CD4-positive, alpha-beta T cell treated with Interleukin-4 for 1 hour (primary cell): ENCODE results near the gene CEP112.

Source experiments
- DNase-seq, 2 donors: peaks; one replicate each; pipeline ENCODE4 v3.0.0-alpha.2; 2020 to 2022

Gene CEP112

DNA sequence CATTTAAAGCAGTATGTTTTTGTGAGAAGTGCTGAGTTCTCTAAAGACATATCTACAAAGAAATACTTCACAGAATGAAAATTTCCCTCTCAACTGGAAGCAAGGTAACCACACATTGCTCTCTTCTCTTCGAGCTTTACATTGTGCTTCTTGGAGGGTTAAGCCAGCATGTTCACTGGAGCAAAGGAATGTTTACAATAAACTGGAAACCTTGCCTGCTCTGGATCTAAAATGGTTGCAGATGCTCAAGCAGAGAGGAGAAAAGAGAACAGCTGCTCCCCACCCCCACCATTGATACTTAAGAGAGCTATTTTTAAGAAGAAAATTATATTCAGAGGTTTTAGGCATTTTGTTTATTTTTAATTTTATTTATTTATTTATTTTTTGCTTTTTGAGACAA lies 213.1 kb downstream of the CEP112 start:
- no peak for DNase-seq

DNA sequence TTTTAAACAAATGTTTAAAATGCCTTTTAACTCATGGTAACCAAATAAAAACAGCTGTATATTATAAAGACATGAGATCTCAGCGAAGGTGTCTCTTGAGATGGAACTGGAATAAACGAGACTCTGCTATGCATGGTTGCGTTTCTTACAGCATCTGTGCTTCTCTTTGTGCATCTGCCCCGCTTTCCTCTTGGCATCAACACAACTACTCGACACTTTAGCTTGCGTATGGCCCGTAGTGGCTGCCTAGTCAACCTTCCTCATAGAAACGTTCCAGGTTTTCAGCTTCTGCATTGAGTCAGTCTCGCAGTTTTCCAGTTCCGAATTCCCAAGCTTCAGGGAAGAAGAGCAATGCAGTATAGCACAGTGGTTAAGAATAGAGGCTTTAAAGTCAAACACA lies 214.9 kb downstream of the CEP112 start:
- no peak for DNase-seq

DNA sequence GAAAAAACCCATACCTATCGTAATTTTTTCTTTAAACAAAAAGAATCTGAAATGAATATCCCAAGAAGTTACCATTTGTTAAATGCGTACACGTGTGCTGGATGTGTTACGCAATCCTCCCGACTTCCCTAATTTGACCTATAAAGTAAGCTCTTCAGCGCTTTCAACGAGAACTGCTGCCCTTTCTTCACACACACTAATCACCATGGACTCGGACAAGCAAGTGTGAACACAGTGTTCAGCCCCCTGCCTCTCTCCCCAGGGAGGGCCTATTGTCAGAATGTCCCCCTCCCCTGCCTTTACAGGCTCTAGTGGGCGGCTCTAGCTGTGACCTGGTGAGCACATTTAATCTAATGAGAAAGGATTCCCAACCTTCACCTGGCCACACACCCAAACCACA lies 216.1 kb downstream of the CEP112 start:
- DNase-seq, result no peak

DNA sequence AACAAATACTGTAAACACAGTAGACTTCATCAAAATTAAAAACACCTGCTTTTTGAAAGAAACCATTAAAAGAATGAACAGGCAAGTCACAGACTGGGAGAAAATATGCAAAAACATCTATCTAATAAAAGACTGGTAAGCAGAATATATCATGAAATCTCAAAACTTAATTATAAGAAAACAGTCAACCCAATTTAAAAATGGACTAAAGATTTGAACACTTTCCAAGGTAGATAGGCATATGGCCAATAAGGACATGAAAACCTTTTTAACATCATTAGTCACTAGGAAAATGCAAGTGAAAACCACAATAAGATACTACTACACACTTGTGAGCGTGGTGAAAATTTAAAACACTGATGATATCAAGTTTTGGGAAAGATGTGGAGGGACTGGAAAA lies 218.7 kb downstream of the CEP112 start:
- DNase-seq, result no peak

- DNase-seq, result no peak
Observed at GRCh38 chr17:65967372-65967771, 224.6 kb downstream of the CEP112 start.

- no peak for DNase-seq
Observed at GRCh38 chr17:65966072-65966695, 225.7 kb downstream of the CEP112 start.

DNA sequence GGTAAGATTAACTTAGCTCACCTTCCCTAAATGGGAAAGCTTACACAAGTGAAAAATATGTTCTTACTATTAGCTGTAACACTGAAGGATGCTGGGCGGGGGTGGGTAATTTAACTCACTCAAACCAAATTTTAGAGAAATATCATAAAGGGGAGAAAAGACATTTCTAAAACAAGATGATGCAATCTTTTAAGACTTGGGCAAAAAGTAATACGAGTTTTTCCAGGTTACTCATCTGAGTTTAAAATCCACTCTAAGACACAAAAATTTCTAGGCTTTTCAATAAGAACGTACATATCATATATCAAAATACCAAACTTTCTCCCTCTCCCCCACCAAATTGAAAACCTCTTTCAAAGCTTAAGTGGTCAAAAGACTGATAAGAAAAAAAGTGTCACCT lies 228.8 kb downstream of the CEP112 start:
- no peak for DNase-seq

- no peak for DNase-seq
Observed at GRCh38 chr17:65959630-65960029, 232.3 kb downstream of the CEP112 start.

GRCh38 chr17:65956814-65957213 lies 235.1 kb downstream of the CEP112 start:
- no peak for DNase-seq

DNA sequence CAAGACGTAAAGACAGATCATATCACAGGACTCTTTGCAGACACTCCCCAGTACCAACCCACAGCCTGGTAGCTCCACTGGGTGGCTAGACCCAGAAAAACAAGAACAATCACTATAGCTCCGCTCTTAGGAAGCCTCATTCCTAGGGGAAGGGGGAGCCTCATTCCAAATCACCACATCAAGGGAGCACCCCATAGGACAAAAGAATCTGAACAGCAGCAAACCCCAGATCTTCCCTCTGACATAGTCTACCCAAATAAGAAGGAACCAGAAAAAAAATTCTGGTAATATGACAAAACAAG lies 237.8 kb downstream of the CEP112 start:
- DNase-seq, result no peak

DNA sequence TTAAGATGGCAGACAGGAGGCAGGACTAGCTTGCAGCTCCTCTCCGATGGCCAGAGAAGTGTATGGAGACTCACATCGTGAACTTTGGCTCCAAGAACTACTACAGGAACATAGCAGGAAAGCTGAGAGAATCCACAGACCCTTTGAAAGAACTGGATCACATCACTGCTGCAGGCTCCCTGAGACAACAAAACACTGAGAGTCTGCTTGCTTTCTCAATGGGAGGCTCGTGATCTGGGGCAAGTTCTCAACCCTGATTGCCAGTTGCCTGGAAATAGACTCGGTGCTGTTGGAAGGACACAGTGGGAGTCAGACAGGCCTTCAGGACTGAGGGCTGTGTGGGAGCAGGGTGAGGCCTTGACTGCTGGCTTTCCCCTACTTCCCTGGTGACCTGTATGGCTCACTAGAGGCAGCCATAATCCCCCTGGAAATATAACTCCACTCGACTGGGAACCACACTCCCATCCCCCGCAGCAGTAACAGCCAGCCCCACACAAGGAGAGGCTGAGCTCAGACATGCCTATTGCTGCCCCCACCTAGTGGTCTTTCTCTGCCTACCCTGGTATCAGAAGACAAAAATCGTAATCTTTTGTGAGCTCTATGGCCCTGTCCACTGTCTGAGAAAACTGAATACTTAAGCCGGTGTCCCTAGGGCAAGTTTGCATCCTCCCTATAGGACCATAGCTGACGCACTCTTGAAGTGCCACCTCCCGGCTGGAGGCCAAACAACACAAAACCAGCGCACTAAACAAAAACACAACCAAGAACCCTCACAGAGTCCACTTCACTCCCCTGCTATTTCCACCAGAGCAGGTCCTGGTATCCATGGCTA lies 238.4 kb downstream of the CEP112 start:
- no peak for DNase-seq

GRCh38 chr17:65952586-65952985 lies 239.3 kb downstream of the CEP112 start:
- no peak for DNase-seq

DNA sequence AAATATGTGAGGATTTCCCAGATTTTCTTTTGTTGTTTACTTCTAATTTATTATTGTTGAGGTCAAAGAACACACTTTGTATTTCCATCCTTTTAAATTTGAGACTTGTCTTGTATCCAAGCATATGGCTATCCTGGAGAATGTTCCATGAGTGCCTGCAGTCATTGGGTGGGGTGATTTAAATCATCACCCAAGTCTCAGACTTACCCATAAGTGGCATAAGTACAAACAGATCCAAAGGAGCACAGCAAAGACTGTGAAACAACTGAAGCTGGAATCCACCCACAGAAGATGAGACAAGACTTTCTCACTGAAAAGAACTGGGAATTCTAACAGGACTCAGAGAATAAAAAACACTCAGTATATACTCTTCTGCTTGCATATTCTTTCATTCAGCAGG lies 239.9 kb downstream of the CEP112 start:
- DNase-seq, result no peak

- DNase-seq, result no peak
Observed at GRCh38 chr17:65947831-65948230, 244.1 kb downstream of the CEP112 start.

GRCh38 chr17:65942592-65942991 lies 249.3 kb downstream of the CEP112 start:
- no peak for DNase-seq

GRCh38 chr17:65941356-65941899 lies 250.5 kb downstream of the CEP112 start:
- no peak for DNase-seq

DNA sequence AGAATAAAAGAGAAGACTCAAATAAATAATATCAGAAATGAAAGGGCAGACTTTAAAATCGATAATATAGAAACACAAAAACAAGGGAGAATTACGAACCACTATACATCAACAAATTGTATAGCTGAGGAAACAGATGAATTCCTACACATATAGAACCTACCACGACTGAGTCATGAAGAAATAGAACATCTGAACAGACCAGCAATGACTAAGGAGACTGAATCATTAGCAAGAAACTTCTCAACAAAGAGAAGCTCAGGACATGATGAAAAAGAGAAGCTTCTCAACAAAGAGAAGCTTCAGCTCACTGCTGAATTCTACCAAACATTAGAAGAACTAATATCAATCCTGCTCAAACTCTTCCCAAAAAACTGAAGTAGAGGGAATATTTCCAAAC lies 255.9 kb downstream of the CEP112 start:
- no peak for DNase-seq

DNA sequence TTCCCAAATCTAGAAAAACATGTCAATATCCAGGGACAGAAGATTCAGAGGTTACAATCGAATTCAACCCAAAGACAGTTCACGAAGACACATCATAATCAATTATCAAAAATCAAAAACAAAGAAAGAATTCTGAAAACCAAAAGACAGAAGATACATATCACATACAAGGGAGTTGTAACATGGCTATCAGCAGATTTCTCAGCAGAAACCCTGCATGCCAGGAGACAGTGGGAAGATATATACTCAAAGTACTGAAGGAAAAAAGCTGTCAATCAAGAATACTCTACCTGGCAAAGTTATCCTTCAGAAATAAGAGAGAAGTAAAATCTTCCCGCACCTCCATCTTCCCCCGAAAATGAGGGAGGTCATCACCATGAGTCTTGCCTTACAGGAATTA lies 258.6 kb downstream of the CEP112 start:
- no peak for DNase-seq

GRCh38 chr17:65931246-65932149 lies 260.4 kb downstream of the CEP112 start:
- DNase-seq, result no peak

- no peak for DNase-seq
Observed at GRCh38 chr17:65930140-65930730, 261.7 kb downstream of the CEP112 start.

DNA sequence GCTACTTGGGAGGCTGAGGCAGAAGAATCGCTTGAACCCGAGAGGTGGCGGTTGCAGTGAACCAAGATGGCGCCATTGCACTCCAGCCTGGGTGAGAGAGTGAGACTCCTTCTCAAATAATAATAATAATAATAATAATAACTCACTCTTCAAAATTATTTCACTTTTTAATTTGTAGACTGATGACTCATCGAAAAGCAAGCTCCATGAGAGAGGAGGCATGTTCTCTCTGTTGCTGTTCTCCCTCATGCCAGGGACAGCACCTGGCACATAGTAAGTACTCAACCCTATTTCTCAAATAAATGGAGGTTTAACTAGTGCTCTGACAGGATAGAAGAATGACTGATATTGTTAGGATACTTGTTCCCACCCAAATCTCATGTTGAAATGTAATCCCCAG lies 265.3 kb downstream of the CEP112 start:
- DNase-seq, result no peak

DNA sequence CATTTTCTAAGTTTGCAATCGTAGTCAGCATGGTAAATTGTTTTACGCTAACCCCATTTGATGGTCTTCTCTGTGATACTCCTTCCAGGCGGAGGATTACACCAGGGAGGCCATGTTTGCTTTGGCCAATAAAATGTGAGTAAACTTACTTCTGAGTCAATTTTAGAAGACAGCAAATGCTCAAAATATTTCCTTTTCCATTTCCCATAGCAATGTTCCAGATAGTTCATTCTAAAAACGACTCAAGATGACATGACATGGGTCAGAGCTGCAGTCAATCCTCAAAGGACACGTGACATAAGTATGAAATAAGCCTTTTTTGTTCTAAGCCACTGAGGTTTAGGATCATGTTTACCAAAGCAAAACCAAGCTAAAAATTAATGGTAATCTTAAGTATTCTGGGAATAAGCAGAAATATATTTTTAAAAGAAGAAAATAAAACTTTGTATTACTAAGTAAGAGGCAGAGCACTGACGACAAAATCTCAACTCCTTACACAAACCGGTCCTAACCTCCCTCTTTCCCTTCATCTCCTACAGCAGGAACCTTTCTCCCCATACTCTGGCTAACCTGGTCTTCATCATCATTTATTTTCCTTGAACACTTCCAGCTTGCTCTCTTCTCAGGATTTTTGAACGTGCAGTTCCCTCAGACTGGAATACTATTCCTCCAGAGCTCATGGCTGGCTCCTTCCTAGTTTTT lies 266.2 kb downstream of the CEP112 start:
- DNase-seq, result no peak
